ENCODE results near the gene VAV2. TPM values are rescaled to one million over a fixed set of nuclear protein-coding genes. Genes with fewer than 3 reads are reported as not detected.

Gene VAV2
- total and polyA plus RNA-seq, 4 donors: 13.0 to 28.2 (median 16.3) TPM

DNA sequence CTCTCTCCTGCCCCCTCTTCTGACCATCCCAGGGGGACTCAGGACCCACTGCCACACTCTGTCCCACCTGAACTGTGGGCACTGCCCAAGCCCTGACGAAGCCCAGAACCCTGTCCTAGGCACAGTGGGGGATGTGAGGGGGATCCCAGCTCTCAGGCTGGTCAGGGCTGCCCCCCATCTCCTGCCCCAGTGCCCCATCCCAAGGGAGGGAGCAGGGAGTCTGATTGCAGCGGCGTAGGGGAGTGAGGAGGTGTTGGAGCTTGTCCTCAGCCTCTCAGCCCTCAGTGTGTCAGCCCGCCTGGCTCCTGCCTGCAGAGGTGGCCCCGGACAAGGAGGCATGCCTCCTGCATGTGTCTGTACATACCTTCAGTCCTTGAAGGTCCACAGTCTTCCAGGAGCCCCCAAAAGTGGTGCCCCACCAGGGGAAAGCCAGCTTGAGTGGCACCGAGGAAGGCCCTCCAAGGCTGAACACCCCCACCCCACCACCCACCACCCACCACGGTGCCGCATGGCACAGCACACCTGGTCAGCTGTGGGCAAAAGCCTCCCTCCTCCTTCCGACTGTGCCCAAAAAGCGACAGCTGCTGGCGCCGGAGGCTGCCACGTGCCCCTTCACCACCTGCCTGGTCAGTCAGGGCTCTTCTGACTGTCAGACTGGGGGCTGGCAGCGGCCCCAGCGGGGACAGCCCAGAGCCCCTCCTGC, 254.9 kb downstream of the VAV2 start:
- Histone ChIP-seq H3K9me3 (ENCODE audit: control insufficient read depth in 4 of 4, insufficient read depth in 3 of 4, low read length in 3 of 4) (no peaks in the 10 kb centered on the region), H3K4me1 (ENCODE audit: control insufficient read depth in 5 of 5, insufficient read depth in 5 of 5, low read length in 5 of 5) (peaks cover 0 to 19% (median 10%) of the 10 kb centered on the region in 5 donors), H3K36me3 (ENCODE audit: control insufficient read depth in 4 of 4, insufficient read depth in 4 of 4, low read length in 4 of 4) (no peaks in the 10 kb centered on the region), H3K4me3 (no peak overlapping the region), H3K27ac (ENCODE audit: low read depth in 1 of 2, low read length in 1 of 2) (no peak overlapping the region), H3K27me3 (ENCODE audit: control insufficient read depth in 3 of 3, insufficient read depth in 3 of 3, low read length in 2 of 3) (no peaks in the 10 kb centered on the region), H3K9ac (ENCODE audit: insufficient read depth in 1 of 2, low read length in 2 of 2) (peak overlapping the region; percentile 29 to 37)
- TF ChIP-seq, protein P1, sequence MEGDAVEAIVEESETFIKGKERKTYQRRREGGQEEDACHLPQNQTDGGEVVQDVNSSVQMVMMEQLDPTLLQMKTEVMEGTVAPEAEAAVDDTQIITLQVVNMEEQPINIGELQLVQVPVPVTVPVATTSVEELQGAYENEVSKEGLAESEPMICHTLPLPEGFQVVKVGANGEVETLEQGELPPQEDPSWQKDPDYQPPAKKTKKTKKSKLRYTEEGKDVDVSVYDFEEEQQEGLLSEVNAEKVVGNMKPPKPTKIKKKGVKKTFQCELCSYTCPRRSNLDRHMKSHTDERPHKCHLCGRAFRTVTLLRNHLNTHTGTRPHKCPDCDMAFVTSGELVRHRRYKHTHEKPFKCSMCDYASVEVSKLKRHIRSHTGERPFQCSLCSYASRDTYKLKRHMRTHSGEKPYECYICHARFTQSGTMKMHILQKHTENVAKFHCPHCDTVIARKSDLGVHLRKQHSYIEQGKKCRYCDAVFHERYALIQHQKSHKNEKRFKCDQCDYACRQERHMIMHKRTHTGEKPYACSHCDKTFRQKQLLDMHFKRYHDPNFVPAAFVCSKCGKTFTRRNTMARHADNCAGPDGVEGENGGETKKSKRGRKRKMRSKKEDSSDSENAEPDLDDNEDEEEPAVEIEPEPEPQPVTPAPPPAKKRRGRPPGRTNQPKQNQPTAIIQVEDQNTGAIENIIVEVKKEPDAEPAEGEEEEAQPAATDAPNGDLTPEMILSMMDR (IDR thresholded peaks at IDR 0.05; ENCODE audit: control extremely low read depth, extremely low read depth): no peak
- DNase-seq (peak in 1 of 3 donors; percentile 35), ATAC-seq (ENCODE audit: insufficient read depth, low FRiP score) (no peak)
- WGBS, 2 donors: 62 to 71% methylated on average over 15 of the region's 15 CpGs

DNA sequence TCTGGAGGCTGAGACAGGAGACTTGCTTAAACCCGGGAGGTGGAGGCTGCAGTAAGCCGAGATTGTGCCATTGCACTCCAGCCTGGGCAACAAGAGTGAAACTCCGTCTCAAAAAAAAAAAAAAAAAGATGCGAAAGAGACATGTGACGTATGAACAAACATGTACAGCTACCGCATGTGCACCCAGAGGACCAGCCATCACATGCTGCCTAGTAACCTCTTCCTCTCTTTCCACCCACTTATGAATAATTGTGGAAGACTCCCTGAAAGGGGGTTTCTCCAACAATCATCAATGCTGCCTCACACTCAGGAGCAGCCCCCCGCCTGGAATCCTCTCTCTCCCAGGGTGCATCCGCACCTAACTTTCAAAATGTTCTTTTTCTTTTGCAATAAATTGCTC, 256.2 kb downstream of the VAV2 start:
- no peak overlapping the region for H3K4me3 ChIP-seq
- H3K9me3 ChIP-seq (ENCODE audit: control insufficient read depth in 4 of 4, insufficient read depth in 3 of 4, low read length in 3 of 4): no peaks in the 10 kb centered on the region
- peaks cover 0 to 19% (median 10%) of the 10 kb centered on the region in 5 donors for H3K4me1 ChIP-seq (ENCODE audit: control insufficient read depth in 5 of 5, insufficient read depth in 5 of 5, low read length in 5 of 5)
- WGBS, 2 donors: 83 to 94% methylated on average over 7 to 8 of the region's 8 CpGs
- H3K27ac ChIP-seq (ENCODE audit: low read depth in 1 of 2, low read length in 1 of 2): no peak overlapping the region
- no peak for DNase-seq
- ATAC-seq (ENCODE audit: insufficient read depth, low FRiP score): no peak
- no peak overlapping the region for H3K9ac ChIP-seq (ENCODE audit: insufficient read depth in 1 of 2, low read length in 2 of 2)
- H3K27me3 ChIP-seq (ENCODE audit: control insufficient read depth in 3 of 3, insufficient read depth in 3 of 3, low read length in 2 of 3): no peaks in the 10 kb centered on the region
- no peaks in the 10 kb centered on the region for H3K36me3 ChIP-seq (ENCODE audit: control insufficient read depth in 4 of 4, insufficient read depth in 4 of 4, low read length in 4 of 4)
- TF ChIP-seq, protein P1 (IDR thresholded peaks at IDR 0.05; ENCODE audit: control extremely low read depth, extremely low read depth): no peak

DNA sequence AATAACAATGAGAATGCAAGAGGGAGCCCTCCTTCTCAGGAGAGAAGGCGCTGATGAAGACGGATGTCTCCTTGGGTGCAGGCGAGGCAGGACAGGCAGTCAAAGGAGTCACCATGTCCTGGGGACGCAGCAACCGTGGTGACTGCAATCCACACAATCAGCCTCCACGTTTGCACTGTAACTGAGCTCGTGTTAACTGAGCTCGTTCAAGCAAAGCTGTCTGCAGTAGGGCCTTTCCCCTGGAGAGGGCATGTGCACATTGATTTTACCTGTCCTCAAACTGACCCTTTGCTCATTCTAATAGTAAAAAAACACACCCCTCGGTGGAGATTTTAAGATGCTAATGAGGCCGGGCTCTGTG, 256.7 kb downstream of the VAV2 start:
- no peaks in the 10 kb centered on the region for H3K36me3 ChIP-seq (ENCODE audit: control insufficient read depth in 4 of 4, insufficient read depth in 4 of 4, low read length in 4 of 4)
- WGBS, 2 donors: 77 to 87% methylated on average over 10 of the region's 10 CpGs
- H3K9me3 ChIP-seq (ENCODE audit: control insufficient read depth in 4 of 4, insufficient read depth in 3 of 4, low read length in 3 of 4): no peaks in the 10 kb centered on the region
- no peaks in the 10 kb centered on the region for H3K27me3 ChIP-seq (ENCODE audit: control insufficient read depth in 3 of 3, insufficient read depth in 3 of 3, low read length in 2 of 3)
- no peak for DNase-seq
- H3K9ac ChIP-seq (ENCODE audit: insufficient read depth in 1 of 2, low read length in 2 of 2): no peak overlapping the region
- ATAC-seq (ENCODE audit: insufficient read depth, low FRiP score): no peak
- TF ChIP-seq, protein P1 (IDR thresholded peaks at IDR 0.05; ENCODE audit: control extremely low read depth, extremely low read depth): no peak
- H3K4me3 ChIP-seq: no peak overlapping the region
- H3K4me1 ChIP-seq (ENCODE audit: control insufficient read depth in 5 of 5, insufficient read depth in 5 of 5, low read length in 5 of 5): peaks cover 0 to 19% (median 10%) of the 10 kb centered on the region in 5 donors
- H3K27ac ChIP-seq (ENCODE audit: low read depth in 1 of 2, low read length in 1 of 2): no peak overlapping the region
